ENCODE results near the gene HOMER2.

DNA sequence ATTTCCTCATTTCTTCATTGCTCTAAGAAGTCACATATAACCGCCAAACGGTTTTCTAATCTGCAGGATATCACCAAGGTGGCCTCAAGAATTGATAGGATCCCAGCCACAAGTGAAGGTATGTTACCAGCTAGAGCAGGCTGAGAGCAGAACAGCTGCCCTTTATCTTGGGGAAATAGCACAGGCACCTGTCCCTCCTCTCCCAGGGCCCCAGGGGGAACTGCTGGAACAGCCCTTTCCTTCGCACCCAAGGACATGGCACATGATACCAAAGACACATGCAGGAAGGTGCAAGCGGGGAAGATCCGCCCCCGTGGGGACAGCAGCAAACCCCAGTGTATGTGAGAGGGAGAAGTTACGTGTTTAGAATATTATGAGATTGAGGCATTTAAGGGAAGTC is 35.3 kb downstream of the HOMER2 start:
- TF ChIP-seq, protein P1, sequence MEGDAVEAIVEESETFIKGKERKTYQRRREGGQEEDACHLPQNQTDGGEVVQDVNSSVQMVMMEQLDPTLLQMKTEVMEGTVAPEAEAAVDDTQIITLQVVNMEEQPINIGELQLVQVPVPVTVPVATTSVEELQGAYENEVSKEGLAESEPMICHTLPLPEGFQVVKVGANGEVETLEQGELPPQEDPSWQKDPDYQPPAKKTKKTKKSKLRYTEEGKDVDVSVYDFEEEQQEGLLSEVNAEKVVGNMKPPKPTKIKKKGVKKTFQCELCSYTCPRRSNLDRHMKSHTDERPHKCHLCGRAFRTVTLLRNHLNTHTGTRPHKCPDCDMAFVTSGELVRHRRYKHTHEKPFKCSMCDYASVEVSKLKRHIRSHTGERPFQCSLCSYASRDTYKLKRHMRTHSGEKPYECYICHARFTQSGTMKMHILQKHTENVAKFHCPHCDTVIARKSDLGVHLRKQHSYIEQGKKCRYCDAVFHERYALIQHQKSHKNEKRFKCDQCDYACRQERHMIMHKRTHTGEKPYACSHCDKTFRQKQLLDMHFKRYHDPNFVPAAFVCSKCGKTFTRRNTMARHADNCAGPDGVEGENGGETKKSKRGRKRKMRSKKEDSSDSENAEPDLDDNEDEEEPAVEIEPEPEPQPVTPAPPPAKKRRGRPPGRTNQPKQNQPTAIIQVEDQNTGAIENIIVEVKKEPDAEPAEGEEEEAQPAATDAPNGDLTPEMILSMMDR (conservative IDR thresholded peaks at IDR 0.05; ENCODE audit: low read depth in 2 of 2) = no peak
- TF ChIP-seq, protein P2, sequence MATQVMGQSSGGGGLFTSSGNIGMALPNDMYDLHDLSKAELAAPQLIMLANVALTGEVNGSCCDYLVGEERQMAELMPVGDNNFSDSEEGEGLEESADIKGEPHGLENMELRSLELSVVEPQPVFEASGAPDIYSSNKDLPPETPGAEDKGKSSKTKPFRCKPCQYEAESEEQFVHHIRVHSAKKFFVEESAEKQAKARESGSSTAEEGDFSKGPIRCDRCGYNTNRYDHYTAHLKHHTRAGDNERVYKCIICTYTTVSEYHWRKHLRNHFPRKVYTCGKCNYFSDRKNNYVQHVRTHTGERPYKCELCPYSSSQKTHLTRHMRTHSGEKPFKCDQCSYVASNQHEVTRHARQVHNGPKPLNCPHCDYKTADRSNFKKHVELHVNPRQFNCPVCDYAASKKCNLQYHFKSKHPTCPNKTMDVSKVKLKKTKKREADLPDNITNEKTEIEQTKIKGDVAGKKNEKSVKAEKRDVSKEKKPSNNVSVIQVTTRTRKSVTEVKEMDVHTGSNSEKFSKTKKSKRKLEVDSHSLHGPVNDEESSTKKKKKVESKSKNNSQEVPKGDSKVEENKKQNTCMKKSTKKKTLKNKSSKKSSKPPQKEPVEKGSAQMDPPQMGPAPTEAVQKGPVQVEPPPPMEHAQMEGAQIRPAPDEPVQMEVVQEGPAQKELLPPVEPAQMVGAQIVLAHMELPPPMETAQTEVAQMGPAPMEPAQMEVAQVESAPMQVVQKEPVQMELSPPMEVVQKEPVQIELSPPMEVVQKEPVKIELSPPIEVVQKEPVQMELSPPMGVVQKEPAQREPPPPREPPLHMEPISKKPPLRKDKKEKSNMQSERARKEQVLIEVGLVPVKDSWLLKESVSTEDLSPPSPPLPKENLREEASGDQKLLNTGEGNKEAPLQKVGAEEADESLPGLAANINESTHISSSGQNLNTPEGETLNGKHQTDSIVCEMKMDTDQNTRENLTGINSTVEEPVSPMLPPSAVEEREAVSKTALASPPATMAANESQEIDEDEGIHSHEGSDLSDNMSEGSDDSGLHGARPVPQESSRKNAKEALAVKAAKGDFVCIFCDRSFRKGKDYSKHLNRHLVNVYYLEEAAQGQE (IDR thresholded peaks at IDR 0.05; ENCODE audit: unreplicated experiment) = no peak

Data from GM23338 (cell line).